SK-N-SH (cell line): Measurements from ENCODE around the gene DAGLA.

Source experiments
- CHD2 ChIP-seq: fragments of 150-350 bp; IDR thresholded peaks from 2 replicates; pipeline ENCODE4 v1.6.1; 2018; ENCODE audit warnings: low read length; ENCODE audit not compliant: partially characterized antibody
- CTCF ChIP-seq: fragments of 200-600 bp; sonication (generic); IDR thresholded peaks from 2 replicates; pipeline ENCODE4 v1.6.1; 2017; ENCODE audit warnings: antibody characterized with exemption, mild to moderate bottlenecking, moderate library complexity
- FOXM1 ChIP-seq: IDR thresholded peaks from 2 replicates; pipeline ENCODE4 v1.4.0; 2012; ENCODE audit warnings: low read depth, mild to moderate bottlenecking
- GATA2 ChIP-seq: sonication (generic); formaldehyde crosslinking; IDR thresholded peaks from 2 replicates; pipeline ENCODE4 v1.5.0; 2020; ENCODE audit warnings: mild to moderate bottlenecking, missing genetic modification reagents
- MEF2A ChIP-seq: IDR thresholded peaks from 2 replicates; pipeline ENCODE4 v1.4.0; 2012; ENCODE audit warnings: low read depth, borderline replicate concordance
- MXI1 ChIP-seq: IDR thresholded peaks from 2 replicates; pipeline ENCODE4 v1.6.1; 2012; ENCODE audit warnings: mild to moderate bottlenecking, low read depth, low read length, improper control_type of control experiment
- POLR2AphosphoS5 ChIP-seq: IDR thresholded peaks from 2 replicates; pipeline ENCODE4 v1.6.1; 2012; ENCODE audit warnings: low read depth, low read length
- RAD21 ChIP-seq: IDR thresholded peaks from 2 replicates; pipeline ENCODE4 v1.6.1; 2012; ENCODE audit warnings: mild to moderate bottlenecking, low read length
- RCOR1 ChIP-seq: fragments of 150-350 bp; IDR thresholded peaks from 2 replicates; pipeline ENCODE4 v1.6.1; 2017; ENCODE audit warnings: antibody characterized with exemption, low read length
- TAF1 ChIP-seq: IDR thresholded peaks from 2 replicates; pipeline ENCODE4 v1.6.1; 2012; ENCODE audit warnings: low read depth, mild to moderate bottlenecking, low read length, moderate library complexity, borderline replicate concordance
- ZBTB33 ChIP-seq: IDR thresholded peaks from 2 replicates; pipeline ENCODE4 v1.4.0; 2012; ENCODE audit warnings: low read depth, borderline replicate concordance

GRCh38 chr11:61732705-61733104 is 52.5 kb downstream of the DAGLA start:
- TF ChIP-seq POLR2AphosphoS5 (no peak), MEF2A (no peak), CTCF (no peak), MXI1 (no peak), ZBTB33 (no peak), RCOR1 (no peak), RAD21 (no peak), FOXM1 (no peak), TAF1 (no peak), CHD2 (no peak), GATA2 (no peak)
